Lower lobe of right lung (tissue), 2 donors: ENCODE measurements around the gene XYLT1. TPM values are rescaled to one million over a fixed set of nuclear protein-coding genes. Genes with fewer than 3 reads are reported as not detected.

ENCODE experiments used
- ATAC-seq, 2 donors: fragments of 200-7000 bp; cut with Tn5 transposase; one replicate each; pipeline ENCODE4 v1.9.1; 2020 to 2022; ENCODE audit warnings: mild to moderate bottlenecking in 2 of 2, moderate library complexity in 2 of 2
- DNase-seq: peaks from one replicate; pipeline ENCODE4 v3.0.0-alpha.2; 2020
- H3K27ac ChIP-seq: fragments of 200-600 bp; one replicate; pipeline ENCODE4 v1.8.0; 2022
- H3K27me3 ChIP-seq: fragments of 200-600 bp; one replicate; pipeline ENCODE4 v1.8.0; 2022; ENCODE audit warnings: low read depth
- H3K36me3 ChIP-seq: fragments of 200-600 bp; one replicate; pipeline ENCODE4 v1.8.0; 2022; ENCODE audit warnings: mild to moderate bottlenecking
- H3K4me1 ChIP-seq: fragments of 200-600 bp; one replicate; pipeline ENCODE4 v1.8.0; 2022
- H3K4me3 ChIP-seq: fragments of 200-600 bp; one replicate; pipeline ENCODE4 v1.8.0; 2022; ENCODE audit warnings: mild to moderate bottlenecking
- H3K9me3 ChIP-seq: fragments of 200-600 bp; one replicate; pipeline ENCODE4 v1.8.0; 2022
- CTCF ChIP-seq: fragments of 200-600 bp; IDR thresholded peaks from one replicate; pipeline ENCODE4 v1.8.0; 2022; ENCODE audit warnings: antibody characterized with exemption, mild to moderate bottlenecking
- intact Hi-C: fragments of 100-400 bp; cut with DNase I; formaldehyde crosslinking; loops from one replicate; pipeline ENCODE4 v1.11.0; 2022
- long read RNA-seq: library from polyadenylated mRNA; unstranded; transcript quantifications from one replicate; pipeline ENCODE4 v2.0.0, GENCODE V29; 2021
- total RNA-seq: library from RNA; stranded (reverse); fragmentation: NEBNext Ultra II Directional; extraction: Animal tissue kit (Norgen Biotek cat#: 25700); gene quantifications from one replicate; pipeline ENCODE4 v1.2.1, GENCODE V29; 2021
- donor health status: DM: no; HTN: yes; CAD: no; lungs with severe emphysema.

The XYLT1 gene
- 9.0 TPM for total RNA-seq
- long read RNA-seq, partial matches to known transcripts = 2 of 14 reads
- long read RNA-seq, other reads (novel, unspliced or antisense) = 12 of 14 reads

- no peak for TF ChIP-seq CTCF
- intact Hi-C loops = no loop called here
- Histone ChIP-seq H3K27ac (peak within 1 kb of the TSS; percentile 60), H3K36me3 (no peaks in the 10 kb centered on the region), H3K4me3 (peak within 1 kb of the TSS; percentile 68), H3K9me3 (no peaks in the 10 kb centered on the region), H3K4me1 (peaks cover 35% of the 10 kb centered on the region), H3K27me3 (peaks cover 27% of the 10 kb centered on the region)
- ATAC-seq = peak; percentile 35 to 64
- DNase-seq = no peak
Measured at GRCh38 chr16:17470908-17471718, at the start of gene XYLT1. Gene XYLT1, minus strand, starts transcription at chr16:17470960. Its CDS starts 164 bp downstream, at chr16:17470796.

GRCh38 chr16:17520111-17520510 is 49.4 kb upstream of the XYLT1 start:
- H3K9me3 ChIP-seq = no peaks in the 10 kb centered on the region
- no peak overlapping the region for H3K4me3 ChIP-seq
- no peak for ATAC-seq
- no peak for DNase-seq
- no peak overlapping the region for H3K27ac ChIP-seq
- TF ChIP-seq CTCF = no peak
- no peaks in the 10 kb centered on the region for H3K36me3 ChIP-seq
- intact Hi-C loops = no loop called here
- H3K4me1 ChIP-seq = no peaks in the 10 kb centered on the region
- H3K27me3 ChIP-seq = peaks cover 4% of the 10 kb centered on the region

- no peak overlapping the region for H3K4me3 ChIP-seq
- no peaks in the 10 kb centered on the region for H3K36me3 ChIP-seq
- TF ChIP-seq CTCF = no peak
- intact Hi-C loops = no loop called here
- ATAC-seq (no peak), DNase-seq (no peak)
- peaks cover 4% of the 10 kb centered on the region for H3K27me3 ChIP-seq
- H3K27ac ChIP-seq = no peak overlapping the region
- H3K9me3 ChIP-seq = no peaks in the 10 kb centered on the region
- no peaks in the 10 kb centered on the region for H3K4me1 ChIP-seq
Measured at GRCh38 chr16:17519101-17519955, 48.6 kb upstream of the XYLT1 start.

- Histone ChIP-seq H3K27me3 (peaks cover 4% of the 10 kb centered on the region), H3K9me3 (no peaks in the 10 kb centered on the region), H3K4me1 (no peaks in the 10 kb centered on the region), H3K27ac (no peak overlapping the region), H3K4me3 (no peak overlapping the region), H3K36me3 (no peaks in the 10 kb centered on the region)
- TF ChIP-seq CTCF = no peak
- DNase-seq = no peak
- no peak for ATAC-seq
- intact Hi-C loops = no loop called here
Measured at GRCh38 chr16:17518441-17518840, 47.7 kb upstream of the XYLT1 start.

- peaks cover 5% of the 10 kb centered on the region for H3K4me1 ChIP-seq
- no peak for DNase-seq
- no peaks in the 10 kb centered on the region for H3K9me3 ChIP-seq
- no peak overlapping the region for H3K27ac ChIP-seq
- intact Hi-C loops = no loop called here
- ATAC-seq = no peak
- H3K4me3 ChIP-seq = no peak overlapping the region
- H3K27me3 ChIP-seq = peaks cover 4% of the 10 kb centered on the region
- no peak for TF ChIP-seq CTCF
- no peaks in the 10 kb centered on the region for H3K36me3 ChIP-seq
Measured at GRCh38 chr16:17515421-17516210, 44.9 kb upstream of the XYLT1 start.
